Fibroblast of skin of left biceps (primary cell): ENCODE data around the gene WNT9B.
"Not testable (repeated sequence)": the region's sequence is repeated elsewhere in the genome, so short reads cannot be mapped to it uniquely, and the experiment has no call there.

ENCODE experiments used
- DNase-seq, 2 experiments: peaks; one replicate each; pipeline ENCODE4 v3.0.0-alpha.2; 2013; ENCODE audit warnings: low read depth in 2 of 2

The WNT9B gene

GRCh38 chr17:46821482-46822387 lies 29.6 kb upstream of the WNT9B start:
- DNase-seq = no peak

GRCh38 chr17:46822388-46822921 lies 28.9 kb upstream of the WNT9B start:
- no peak for DNase-seq

GRCh38 chr17:46823657-46824056 lies 27.7 kb upstream of the WNT9B start:
- no peak for DNase-seq

GRCh38 chr17:46826116-46826515 lies 25.3 kb upstream of the WNT9B start:
- DNase-seq = no peak

- DNase-seq = no peak
Measured at GRCh38 chr17:46827274-46827673, 24.1 kb upstream of the WNT9B start.

GRCh38 chr17:46831573-46832330 lies 19.6 kb upstream of the WNT9B start:
- no peak for DNase-seq

- no peak for DNase-seq
Measured at GRCh38 chr17:46832331-46832821, 19.0 kb upstream of the WNT9B start.

- DNase-seq = peak; percentile 32 to 43
Measured at GRCh38 chr17:46832945-46833839, 18.2 kb upstream of the WNT9B start.

- DNase-seq = no peak
Measured at GRCh38 chr17:46833840-46834208, 17.6 kb upstream of the WNT9B start.

GRCh38 chr17:46834846-46835245 lies 16.5 kb upstream of the WNT9B start:
- DNase-seq = no peak

- DNase-seq = no peak
Measured at GRCh38 chr17:46836500-46836899, 14.9 kb upstream of the WNT9B start.

- DNase-seq = no peak
Measured at GRCh38 chr17:46837521-46837920, 13.9 kb upstream of the WNT9B start.

GRCh38 chr17:46839211-46839610 lies 12.2 kb upstream of the WNT9B start:
- DNase-seq = no peak

- not testable (repeated sequence) for DNase-seq
Measured at GRCh38 chr17:46840596-46840995, 10.8 kb upstream of the WNT9B start.

- no peak for DNase-seq
Measured at GRCh38 chr17:46841561-46842379, 9.6 kb upstream of the WNT9B start.

GRCh38 chr17:46842835-46843234 lies 8.5 kb upstream of the WNT9B start:
- no peak for DNase-seq

- DNase-seq = no peak
Measured at GRCh38 chr17:46847204-46848191, 3.9 kb upstream of the WNT9B start.

- DNase-seq = no peak
Measured at GRCh38 chr17:46848534-46848933, 2.8 kb upstream of the WNT9B start.

GRCh38 chr17:46850688-46851028 lies 725 bp upstream of the WNT9B start:
- no peak for DNase-seq
